MM.1S (cell line): ENCODE results near the gene SEPTIN10.

Experiments
- DNase-seq: peaks from one replicate; pipeline ENCODE4 v3.0.0-alpha.2; 2015
- H2AFZ ChIP-seq: fragments of 300-600 bp; sonication (generic); 2 replicates; pipeline ENCODE4 v1.6.0; 2016; ENCODE audit warnings: antibody characterized with exemption, low read length
- H3F3A ChIP-seq: fragments of 300-600 bp; sonication (generic); 2 replicates; pipeline ENCODE4 v1.6.1; 2016; ENCODE audit warnings: mild to moderate bottlenecking, antibody characterized with exemption, low read length, moderate library complexity, mixed read lengths; ENCODE audit not compliant: insufficient read depth
- H3K27ac ChIP-seq: fragments of 300-600 bp; sonication (generic); 2 replicates; pipeline ENCODE4 v1.5.1; 2016; ENCODE audit warnings: mild to moderate bottlenecking, low read length
- H3K27me3 ChIP-seq: fragments of 300-600 bp; sonication (generic); replicated peaks from 2 replicates; pipeline ENCODE4 v1.6.0; 2016; ENCODE audit warnings: low read length; ENCODE audit not compliant: insufficient read depth
- H3K36me3 ChIP-seq: fragments of 300-600 bp; sonication (generic); replicated peaks from 2 replicates; pipeline ENCODE4 v1.6.1; 2016; ENCODE audit warnings: mild to moderate bottlenecking, low read length, mixed read lengths; ENCODE audit not compliant: insufficient read depth
- H3K4me1 ChIP-seq: fragments of 300-600 bp; sonication (generic); 2 replicates; pipeline ENCODE4 v1.6.1; 2016; ENCODE audit warnings: low read length, mixed read lengths
- H3K4me2 ChIP-seq: fragments of 300-600 bp; sonication (generic); 2 replicates; pipeline ENCODE4 v1.6.0; 2016; ENCODE audit warnings: low read depth, low read length
- H3K4me3 ChIP-seq: fragments of 300-600 bp; sonication (generic); 2 replicates; pipeline ENCODE4 v1.5.1; 2016; ENCODE audit warnings: low read length, mixed read lengths
- H3K79me2 ChIP-seq: fragments of 300-600 bp; sonication (generic); 2 replicates; pipeline ENCODE4 v1.6.1; 2016; ENCODE audit warnings: mixed run types, low read length, mixed read lengths
- H3K9ac ChIP-seq: fragments of 300-600 bp; sonication (generic); 2 replicates; pipeline ENCODE4 v1.6.1; 2016; ENCODE audit warnings: low read length, mixed read lengths
- H3K9me2 ChIP-seq: fragments of 300-600 bp; sonication (generic); replicated peaks from 2 replicates; pipeline ENCODE4 v1.6.1; 2016; ENCODE audit warnings: mild to moderate bottlenecking, low read length, mixed read lengths; ENCODE audit not compliant: insufficient read depth
- H3K9me3 ChIP-seq: fragments of 300-600 bp; sonication (generic); replicated peaks from 2 replicates; pipeline ENCODE4 v1.6.1; 2016; ENCODE audit warnings: mild to moderate bottlenecking, low read length, mixed read lengths; ENCODE audit not compliant: insufficient read depth
- H4K20me1 ChIP-seq: fragments of 300-600 bp; sonication (generic); 2 replicates; pipeline ENCODE4 v1.6.1; 2016; ENCODE audit warnings: mild to moderate bottlenecking, low read length, moderate library complexity, mixed read lengths; ENCODE audit not compliant: insufficient read depth
- CTCF ChIP-seq: fragments of 300-600 bp; sonication (generic); IDR thresholded peaks from 2 replicates; pipeline ENCODE4 v1.5.1; 2016; ENCODE audit warnings: antibody characterized with exemption, low read length, mixed read lengths
- EZH2 ChIP-seq: fragments of 300-600 bp; sonication (generic); optimal IDR thresholded peaks from 2 replicates; pipeline ENCODE3; 2017; ENCODE audit warnings: low read depth, mild to moderate bottlenecking, antibody characterized with exemption, low read length, mixed read lengths
- EZH2phosphoT487 ChIP-seq: fragments of 300-600 bp; sonication (generic); IDR thresholded peaks from 2 replicates; pipeline ENCODE4 v1.6.1; 2018; ENCODE audit warnings: antibody characterized with exemption, low read length

Gene SEPTIN10

DNA sequence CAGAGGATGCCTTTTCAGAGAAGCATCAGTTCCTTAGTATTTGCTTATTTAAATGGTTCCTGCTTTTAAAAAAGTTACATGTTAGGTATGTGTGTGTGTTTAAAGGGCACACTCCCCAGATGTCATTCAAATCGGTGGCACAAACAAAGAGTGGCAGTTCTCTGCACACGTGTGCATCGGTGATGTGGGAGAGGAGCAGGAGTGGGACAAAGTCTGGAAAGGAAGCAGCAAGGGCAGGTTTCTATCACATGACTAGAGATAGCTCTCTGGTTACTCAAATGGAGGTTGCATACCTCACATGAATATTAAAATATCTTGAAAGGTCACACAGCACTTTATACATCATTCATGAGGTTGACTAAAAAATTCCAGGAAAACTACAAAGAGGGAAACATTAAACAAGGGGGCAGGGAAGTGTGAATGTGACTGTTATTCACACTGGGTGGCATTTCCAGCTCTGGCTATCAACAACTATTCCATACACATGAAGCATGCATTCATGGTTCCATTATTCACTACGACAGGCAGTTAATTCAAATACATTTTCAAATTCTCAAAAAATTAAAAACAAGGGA, 64.7 kb downstream of the SEPTIN10 start:
- Histone ChIP-seq H3K4me2 (no peak overlapping the region), H3K27me3 (no peaks in the 10 kb centered on the region), H4K20me1 (no peaks in the 10 kb centered on the region), H3K27ac (no peak overlapping the region), H3K79me2 (no peaks in the 10 kb centered on the region), H3K9ac (no peak overlapping the region), H3K9me2 (no peaks in the 10 kb centered on the region), H3K4me3 (no peak overlapping the region), H3K9me3 (no peaks in the 10 kb centered on the region), H2AFZ (no peak overlapping the region), H3K36me3 (no peaks in the 10 kb centered on the region), H3F3A (peaks cover 7% of the 10 kb centered on the region; the same call in 1 of the 2 replicates), H3K4me1 (no peaks in the 10 kb centered on the region)
- no peak for DNase-seq
- TF ChIP-seq EZH2 (no peak), CTCF (no peak), EZH2phosphoT487 (no peak)

DNA sequence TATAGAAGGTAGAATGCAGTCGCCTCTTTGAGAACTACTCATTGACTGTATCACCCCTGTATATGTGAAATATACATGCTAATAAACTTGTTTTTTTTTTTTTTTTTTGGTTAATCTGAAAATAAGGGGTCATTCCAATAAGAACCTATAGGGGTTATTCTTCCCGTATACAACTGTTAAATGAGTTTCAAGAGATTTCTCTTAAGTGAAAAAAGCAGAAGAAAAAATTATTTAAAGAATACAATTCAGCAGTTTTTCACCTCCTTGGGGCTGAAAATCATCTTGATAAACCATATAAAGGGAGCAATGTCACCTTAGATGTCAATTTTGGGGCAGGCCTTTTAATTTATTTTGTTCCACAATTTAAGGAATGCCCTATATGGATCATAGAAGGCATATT, 66.5 kb downstream of the SEPTIN10 start:
- no peak overlapping the region for H3K4me3 ChIP-seq
- H3K4me2 ChIP-seq: no peak overlapping the region
- H3K4me1 ChIP-seq: no peaks in the 10 kb centered on the region
- H3K36me3 ChIP-seq: no peaks in the 10 kb centered on the region
- H3K79me2 ChIP-seq: no peaks in the 10 kb centered on the region
- no peaks in the 10 kb centered on the region for H3K9me2 ChIP-seq
- no peaks in the 10 kb centered on the region for H3K9me3 ChIP-seq
- no peak overlapping the region for H2AFZ ChIP-seq
- no peak for DNase-seq
- no peak overlapping the region for H3K27ac ChIP-seq
- no peaks in the 10 kb centered on the region for H3K27me3 ChIP-seq
- TF ChIP-seq CTCF (no peak), EZH2 (no peak), EZH2phosphoT487 (no peak)
- H4K20me1 ChIP-seq: no peaks in the 10 kb centered on the region
- no peak overlapping the region for H3K9ac ChIP-seq
- peaks cover 7% of the 10 kb centered on the region; the same call in 1 of the 2 replicates for H3F3A ChIP-seq

GRCh38 chr2:109545828-109546713, 67.7 kb downstream of the SEPTIN10 start:
- no peaks in the 10 kb centered on the region for H3K4me1 ChIP-seq
- H3K27me3 ChIP-seq: no peaks in the 10 kb centered on the region
- TF ChIP-seq EZH2phosphoT487 (no peak), CTCF (peak; percentile 85), EZH2 (no peak)
- H3K9ac ChIP-seq: no peak overlapping the region
- H3F3A ChIP-seq: peaks cover 7% of the 10 kb centered on the region; the same call in 1 of the 2 replicates
- H3K9me3 ChIP-seq: no peaks in the 10 kb centered on the region
- no peak overlapping the region for H3K27ac ChIP-seq
- H3K79me2 ChIP-seq: no peaks in the 10 kb centered on the region
- peak; percentile 57 for DNase-seq
- H2AFZ ChIP-seq: no peak overlapping the region
- H3K36me3 ChIP-seq: no peaks in the 10 kb centered on the region
- no peaks in the 10 kb centered on the region for H4K20me1 ChIP-seq
- H3K9me2 ChIP-seq: no peaks in the 10 kb centered on the region
- H3K4me2 ChIP-seq: no peak overlapping the region
- no peak overlapping the region for H3K4me3 ChIP-seq
